ENCODE results near the gene DAB2.
"Not testable (repeated sequence)": the region's sequence is repeated elsewhere in the genome, so short reads cannot be mapped to it uniquely, and the experiment has no call there.

DAB2 gene

DNA sequence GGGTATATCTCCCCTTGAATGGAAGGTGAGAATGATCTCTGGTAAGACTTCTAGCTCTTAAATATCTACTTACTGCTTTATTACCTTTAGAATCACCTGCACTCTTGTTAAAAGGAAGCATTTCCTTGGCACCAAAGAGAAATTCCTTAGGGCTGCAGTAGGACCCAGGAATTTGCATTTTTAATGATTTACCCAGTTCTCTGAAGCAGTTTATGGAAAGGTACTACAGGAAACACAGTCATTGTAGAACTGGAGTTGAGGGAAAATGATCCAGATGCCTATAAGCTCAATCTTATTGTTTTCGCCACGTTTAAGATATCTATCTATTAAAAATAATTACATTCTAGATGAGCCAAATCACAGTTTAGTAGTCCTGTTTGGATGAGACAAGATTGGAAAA lies 51.0 kb downstream of the DAB2 start:
- no peak for DNase-seq

DNA sequence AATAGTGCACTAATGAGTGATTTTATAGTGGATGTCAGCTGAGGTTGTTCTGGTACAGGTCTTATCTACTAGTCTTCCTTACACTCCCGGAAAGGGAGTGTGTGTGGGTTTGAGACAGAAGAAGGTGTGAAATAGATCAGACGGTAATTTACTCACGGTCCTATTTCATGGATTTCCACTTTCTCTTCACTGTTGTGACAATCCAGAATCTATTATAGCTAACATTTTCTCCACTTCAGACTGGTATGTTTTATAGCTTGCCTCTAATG lies 53.5 kb downstream of the DAB2 start:
- no peak for DNase-seq

DNA sequence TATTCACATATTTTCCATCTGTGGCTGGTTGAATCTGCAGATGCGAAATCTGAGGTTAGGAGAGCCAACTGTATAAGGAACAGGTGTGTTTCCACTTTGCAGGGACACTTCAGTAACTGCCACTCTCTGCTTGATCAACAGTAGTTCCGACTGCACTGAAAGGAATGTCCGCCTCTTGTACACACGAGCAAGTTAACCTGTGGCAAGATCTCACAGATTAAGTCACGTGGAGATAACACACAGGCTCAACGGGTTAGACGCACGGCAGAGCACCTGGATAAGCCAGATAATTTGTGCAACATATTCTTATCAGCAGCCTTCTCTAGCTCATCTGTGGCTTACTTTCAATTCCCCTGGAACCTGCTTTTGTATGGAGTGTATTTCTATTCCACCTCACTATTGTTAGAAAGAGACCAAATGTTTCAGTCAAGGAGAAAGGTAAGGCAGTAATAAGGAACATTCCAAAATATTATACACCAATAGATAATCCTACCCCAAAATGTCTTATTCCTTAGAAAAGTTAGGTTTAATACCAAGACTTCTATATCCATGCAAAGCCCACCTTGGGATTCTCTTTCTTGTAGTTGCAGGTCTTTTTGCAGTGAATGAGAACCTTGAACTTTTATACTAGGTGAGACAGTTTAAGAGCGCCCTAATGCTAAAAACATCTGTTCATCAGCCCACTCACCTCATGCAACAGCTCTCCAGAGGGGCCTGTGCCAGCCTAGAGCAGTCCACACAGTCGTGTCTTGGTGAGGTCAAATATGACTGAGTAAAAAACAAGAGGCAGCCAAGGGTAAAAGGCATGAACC lies 54.0 kb downstream of the DAB2 start:
- no peak for DNase-seq

DNA sequence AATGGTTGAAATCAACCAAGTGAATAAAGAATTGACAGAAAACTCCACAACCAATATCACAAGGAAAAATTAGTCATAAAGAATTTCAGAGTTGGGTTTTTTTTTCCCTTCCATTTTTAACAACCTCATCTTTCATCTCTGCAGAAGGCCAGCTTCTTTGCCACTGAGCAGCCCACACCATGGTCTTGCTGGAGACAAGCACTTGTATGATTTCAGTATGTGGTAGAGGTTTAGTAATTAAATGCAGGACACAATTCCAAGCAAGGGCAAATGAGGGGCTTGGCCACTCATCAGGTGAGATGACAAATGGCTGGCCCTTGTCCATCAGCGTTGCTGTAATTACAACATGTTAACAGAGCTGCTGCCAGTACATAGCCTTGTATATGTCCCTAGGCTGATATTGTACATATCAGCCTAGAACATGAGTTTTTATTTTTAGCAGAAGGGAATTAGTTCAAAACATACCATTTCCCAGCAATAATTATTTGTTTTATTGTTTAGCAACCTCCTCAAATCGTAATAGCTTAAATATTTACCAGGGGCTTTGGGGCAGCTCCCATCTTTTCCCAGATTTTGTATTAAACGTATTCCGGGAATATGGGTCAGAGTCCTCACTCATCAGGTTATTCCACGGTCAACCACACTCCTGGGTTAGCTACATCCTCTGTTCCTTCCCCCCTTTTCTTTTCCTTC lies 55.5 kb downstream of the DAB2 start:
- DNase-seq = no peak

DNA sequence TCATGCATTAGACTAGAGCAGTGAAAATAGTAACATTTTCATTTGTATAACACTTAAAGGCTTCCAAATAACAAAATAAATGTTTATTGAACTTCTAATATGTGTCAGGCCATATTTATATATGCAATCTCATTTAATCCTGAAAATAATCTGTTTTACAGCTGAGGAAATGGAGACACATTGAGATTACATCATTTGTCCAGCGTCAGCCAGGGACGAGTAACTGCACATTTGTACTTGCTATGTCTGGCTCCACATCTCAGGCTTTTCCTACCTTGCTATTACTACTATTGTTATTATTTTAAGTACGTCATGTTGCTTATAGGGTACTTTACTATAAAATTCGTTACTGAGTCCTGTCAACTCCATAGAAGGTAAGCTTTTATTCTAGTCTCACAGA lies 56.7 kb downstream of the DAB2 start:
- no peak for DNase-seq

DNA sequence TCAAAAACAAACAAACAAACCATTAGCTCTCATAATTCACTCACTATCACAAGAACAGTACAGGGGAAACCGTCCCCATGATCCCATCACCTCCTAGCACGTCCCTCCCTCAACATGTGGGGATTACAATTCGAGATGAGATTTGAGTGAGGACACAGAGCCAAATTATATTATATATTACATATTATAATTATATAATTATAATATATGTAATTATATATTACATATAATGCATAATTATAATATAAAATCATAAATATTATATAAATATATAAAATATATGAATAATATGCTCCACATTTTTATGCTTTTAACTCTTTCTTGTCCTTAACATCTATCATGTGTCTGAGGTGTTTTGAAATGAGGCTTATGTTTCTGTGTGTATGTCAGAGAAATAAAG lies 57.1 kb downstream of the DAB2 start:
- DNase-seq = no peak

DNA sequence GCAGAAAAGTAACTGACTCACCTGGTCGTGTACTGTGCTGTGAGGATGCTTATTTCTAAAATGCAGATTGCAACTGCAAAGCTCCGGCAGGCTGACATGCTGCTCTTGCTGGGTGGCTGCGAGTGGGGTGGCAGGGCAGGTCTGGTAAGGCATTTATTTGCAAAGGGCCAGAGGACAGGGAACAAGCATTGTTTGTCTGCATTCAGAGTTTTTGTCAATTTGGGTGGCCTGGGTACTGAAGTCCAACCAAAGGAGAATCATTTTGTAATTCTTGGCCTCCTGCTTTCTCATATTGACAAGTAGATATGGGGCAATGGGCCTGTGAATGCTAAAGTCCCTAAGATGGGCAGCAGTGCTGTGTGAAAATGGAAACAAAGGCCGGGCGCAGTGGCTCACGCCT lies 60.4 kb downstream of the DAB2 start, which contains the start of gene C9:
TSS of gene C9 (minus strand) at position 129 of the 400 bp plus-strand sequence. CDS start at position 98, 31 bp downstream.
- DNase-seq = no peak

DNA sequence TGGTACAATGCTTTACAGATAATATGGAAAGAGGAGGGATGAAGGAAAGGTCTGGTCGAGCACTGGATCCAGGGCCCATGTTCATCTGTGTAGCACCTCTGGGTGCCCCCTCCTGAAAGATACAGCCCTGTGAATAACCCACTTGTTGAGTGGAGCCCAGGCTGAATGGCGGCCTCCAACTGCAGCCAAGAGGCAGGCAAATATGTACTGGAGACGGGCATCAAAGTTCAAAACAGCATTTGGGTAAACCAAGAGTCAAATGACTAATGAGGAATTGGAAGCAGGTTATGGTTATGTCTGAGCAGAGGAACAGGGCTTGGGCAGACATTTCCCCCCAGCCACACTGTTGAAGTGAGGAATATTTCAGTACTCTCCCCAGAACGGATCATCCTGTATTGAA lies 61.6 kb downstream of the DAB2 start:
- DNase-seq = no peak

DNA sequence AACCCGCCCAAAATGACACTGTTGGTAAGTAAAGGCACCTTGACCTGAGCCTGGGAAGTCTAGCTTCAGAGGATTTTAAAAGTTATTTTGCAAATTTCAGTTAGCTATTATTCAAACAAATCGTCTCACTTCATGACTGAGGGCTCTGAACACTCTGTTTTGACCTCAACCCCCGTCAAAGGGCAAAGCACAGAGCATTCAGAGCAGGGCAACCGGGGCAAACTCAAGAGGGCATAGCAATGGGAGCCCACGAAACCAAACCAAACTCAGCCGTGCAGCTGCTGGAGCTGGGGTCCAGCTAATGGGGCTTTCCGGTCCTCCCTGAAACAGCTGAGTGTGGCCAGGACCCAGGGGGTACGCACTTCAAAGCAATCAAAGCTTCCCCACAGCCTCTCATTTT lies 62.1 kb downstream of the DAB2 start:
- DNase-seq = no peak

DNA sequence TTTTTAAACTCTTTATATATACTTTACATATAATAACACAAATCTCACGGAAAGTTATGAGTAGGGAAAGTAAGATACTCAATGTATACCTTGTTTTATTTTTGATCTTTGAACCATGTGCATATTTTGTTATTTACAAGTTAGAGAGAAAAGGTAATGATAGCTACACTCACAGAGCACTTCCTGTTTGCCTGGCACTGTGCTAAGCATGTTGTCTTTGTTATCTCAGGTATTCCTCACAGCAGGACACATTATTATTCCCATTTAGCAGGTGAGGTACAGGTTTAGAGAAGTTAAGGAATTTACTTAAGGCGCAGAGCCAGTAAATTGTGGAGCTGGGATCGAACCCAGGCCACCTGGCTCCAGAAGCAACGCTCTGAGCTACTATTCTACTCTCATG lies 63.5 kb downstream of the DAB2 start:
- DNase-seq = no peak

DNA sequence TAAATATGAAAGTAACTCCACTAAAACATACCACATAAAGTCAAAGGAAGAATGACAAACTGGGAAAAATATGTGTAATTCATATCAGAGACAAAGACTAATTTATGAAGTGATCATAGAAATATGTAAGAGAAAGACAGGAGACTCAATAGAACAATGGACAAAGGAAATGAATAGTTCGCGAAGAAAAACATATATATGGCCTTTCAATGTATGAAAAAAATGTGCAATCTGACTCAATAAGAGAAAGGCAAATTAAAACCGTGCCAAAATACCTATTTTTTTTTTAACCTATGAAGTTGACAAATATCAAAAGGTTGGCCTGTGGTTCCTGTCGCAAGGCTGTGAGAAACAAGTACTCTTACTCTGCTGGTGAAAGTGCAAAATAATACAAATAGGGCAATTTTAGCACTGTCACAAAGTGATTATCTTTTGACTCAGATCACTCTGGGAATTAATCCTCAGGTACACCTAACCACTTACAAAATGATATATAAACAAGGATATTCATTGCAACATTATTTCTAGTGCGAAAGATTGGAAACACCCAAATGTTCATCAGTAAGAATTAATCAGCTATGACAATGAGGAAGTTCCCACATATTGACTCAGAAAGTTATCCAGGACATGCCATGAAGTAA lies 64.2 kb downstream of the DAB2 start:
- DNase-seq = no peak

DNA sequence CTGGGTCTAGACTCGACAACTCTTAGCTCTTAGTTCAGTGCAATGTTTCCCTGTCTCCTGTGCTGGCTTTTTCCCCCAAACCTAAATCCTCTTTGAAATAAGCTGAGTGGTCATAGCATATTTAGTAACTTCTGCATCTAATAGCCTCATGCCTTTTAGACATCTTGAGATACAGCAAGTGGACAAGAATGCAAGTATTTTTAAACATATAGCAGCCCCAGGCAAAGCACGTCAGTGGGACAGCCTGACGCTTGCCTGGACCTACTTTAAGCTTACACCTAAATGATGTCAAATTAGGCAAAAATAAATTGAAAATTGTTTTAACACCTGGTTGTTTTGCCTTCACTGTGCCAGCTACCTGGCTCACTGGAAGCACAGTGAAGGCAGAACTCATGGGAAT lies 68.5 kb downstream of the DAB2 start:
- no peak for DNase-seq

DNA sequence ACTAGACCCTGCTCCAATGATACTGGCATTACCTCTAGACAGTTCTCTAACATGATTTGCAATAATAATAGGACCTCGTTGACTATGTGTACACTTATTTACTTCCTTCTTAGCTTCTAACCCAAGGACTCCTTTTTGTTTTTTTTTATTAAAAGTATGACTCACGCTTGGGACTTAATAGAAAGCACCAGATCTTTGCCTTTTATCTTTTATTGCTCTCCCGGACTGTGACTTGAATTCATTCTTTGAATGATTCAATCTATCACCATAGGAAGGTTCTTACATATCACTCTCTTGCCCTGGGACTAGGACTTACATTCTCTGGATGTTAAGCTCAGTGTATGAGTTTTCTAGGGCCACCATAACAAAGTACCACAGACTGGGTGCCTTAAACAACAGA lies 69.5 kb downstream of the DAB2 start:
- no peak for DNase-seq

DNA sequence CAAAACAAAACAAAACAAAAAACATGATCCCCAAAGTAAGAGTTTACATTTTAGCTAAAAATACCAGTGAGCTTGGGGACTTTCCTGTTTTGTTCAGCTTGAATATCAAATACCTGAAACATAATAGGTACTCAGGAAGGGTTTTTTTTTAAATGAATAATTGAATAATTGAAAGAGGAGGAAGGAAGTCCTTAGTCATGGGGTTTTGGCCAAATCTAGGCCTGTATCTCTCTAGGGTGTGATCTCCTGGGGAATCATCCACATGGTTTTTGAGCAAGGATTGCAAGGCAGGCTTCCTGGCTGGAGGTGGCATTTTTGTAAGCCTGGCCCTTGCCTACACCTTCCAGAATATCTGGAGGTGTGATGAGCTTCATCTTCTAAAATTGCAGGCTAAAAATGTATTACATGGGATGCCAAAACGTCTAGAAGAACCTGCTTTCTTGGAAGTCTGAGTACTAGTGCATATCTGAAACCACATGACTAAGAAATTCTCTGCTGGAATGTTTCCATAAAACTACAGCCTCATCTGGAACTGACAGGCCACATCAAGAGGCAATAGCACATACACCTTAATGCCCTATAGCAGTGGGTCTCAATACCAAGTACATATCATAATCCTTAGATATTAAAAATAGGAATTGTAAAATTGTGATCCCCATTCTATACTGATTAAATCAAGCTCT lies 70.9 kb downstream of the DAB2 start:
- DNase-seq = no peak

DNA sequence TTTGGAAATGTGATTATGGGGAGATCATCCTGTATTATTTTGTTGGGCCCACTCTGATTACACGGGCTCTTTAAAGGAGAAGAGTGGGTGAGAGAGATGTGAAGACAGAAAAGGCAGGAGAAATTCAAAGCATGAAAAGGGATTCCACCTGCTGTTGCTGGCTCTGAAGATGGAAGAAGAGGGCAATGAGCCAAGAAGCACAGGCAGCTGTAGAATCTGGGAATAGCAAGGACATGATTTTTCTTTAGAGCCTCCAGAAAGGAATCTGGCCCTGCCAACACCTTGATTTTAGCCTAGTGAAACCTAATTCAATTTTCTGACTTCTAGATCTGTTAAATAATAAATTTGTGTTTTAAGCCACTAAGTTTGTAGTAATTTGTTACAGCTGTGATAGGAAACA lies 71.8 kb downstream of the DAB2 start:
- DNase-seq = no peak

DNA sequence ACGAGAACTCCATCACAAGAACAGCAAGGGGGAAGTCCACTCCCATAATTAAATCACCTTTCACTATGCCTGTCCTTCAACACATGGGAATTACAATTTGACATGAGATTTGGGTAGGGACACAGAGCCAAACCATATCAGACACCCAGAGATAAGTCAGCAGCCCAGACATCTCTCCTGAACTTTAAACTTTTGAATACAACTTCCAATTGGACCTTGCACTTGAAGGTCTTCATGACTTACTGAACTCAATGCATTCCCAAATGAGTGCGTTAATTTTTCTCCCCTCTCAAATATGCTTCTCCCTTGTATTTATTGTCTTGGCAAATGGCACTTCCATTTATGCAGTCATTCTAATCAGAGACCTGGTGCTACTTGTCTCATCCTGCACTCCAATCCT lies 72.6 kb downstream of the DAB2 start:
- DNase-seq = no peak

DNA sequence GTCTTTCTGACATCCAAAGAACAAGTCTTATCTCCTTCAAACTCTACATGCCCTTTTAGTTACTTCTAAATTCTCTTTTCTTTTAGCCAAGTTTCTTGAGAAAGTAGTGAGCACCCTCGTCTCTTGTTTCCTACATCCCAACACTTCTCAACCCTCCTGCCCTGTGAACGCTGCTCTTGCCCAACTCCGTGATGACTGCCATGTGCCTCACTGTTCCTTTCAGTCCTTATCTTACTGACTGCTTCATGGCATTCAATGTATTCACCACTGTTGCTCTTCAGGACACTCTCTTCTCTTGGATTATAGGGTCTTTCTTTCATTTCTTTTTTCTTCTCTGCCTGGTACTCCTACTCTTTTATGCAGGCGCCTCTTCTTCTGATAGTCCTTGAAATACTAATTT lies 75.3 kb downstream of the DAB2 start:
- no peak for DNase-seq

DNA sequence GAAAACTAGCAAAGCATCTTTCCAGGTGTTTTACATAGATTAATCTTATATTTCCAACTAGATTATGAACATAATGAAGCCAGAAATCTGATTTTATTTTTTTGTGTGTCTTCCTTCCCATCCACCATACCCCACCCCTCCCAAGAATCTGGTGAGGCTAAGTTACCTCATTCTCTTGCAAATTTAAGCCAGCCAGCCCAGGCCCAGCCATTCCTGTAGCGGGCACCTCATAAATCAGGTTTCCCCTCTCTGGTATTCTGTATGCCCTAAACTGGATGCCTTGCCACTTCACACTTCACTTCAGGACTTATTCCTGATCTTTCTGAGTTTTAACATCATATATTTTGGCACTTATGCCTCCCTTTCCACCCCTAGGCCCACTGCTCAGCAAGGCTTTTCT lies 82.3 kb downstream of the DAB2 start:
- DNase-seq = no peak

DNA sequence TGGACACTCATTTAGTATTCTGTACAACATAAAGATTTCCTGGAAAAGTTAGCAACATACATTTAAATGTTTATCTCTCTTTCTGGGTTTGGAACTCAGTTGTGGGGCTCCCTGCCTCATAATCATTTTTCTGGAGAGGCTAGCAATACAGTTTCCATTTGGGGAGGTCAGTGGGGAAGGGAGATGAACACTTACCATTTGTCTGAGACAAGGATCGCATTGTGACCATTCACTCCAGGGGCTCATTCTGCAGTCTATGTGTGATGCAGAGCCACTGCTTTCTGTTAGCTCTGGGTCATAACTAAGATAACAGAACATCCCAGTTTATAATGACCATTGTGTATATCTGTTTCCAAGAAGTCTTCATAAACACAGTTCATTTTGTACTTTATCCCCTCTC lies 82.9 kb downstream of the DAB2 start:
- DNase-seq = no peak

DNA sequence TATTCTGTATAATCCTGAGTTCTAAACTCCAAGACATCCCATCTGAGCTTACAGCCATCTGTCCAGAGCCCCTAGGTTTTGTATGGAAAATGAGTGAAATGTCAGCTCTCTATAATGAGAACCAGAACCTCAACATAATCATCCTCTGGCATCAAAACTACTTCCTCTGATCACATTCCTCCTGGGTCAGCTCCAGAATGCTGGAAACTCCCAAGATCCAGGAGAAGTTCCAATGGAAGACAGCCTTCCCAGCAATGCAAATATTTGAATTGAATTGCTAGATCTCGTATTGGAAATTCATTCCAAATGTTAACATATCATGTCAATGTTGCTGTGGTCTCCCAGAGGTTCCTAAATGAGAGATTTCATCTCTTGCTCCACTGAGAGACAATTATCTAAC lies 84.3 kb downstream of the DAB2 start:
- DNase-seq = no peak

DNA sequence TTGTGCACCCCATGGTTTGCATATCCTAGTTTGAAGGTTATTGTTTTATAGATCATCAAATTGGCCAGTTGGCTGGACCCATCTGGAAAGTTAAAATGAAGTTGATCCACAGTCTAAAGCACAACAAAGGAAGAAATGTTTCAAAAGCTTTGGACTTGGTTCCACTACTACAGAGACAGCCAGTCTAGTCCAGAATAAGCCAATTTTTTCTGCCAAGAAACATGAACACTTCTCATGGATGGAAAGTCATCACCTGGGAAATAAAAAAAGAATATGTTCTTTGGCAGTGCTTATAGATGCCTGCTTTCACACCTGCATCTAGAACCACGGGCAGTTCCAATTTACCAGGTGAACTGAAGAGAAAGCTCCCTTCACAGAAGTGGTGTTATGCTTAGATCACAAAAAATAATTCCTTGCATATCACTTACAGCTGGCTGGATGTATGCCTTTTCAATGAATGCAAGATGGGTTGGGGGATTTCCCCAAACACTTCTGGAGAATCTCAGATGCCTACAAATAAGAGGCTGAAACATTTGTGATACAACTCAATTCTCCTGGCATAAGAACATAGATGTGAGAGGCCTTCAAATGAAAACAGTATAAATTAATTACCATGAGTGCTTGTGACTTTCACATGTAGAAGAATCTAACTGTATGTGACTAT lies 87.4 kb downstream of the DAB2 start:
- DNase-seq = no peak

DNA sequence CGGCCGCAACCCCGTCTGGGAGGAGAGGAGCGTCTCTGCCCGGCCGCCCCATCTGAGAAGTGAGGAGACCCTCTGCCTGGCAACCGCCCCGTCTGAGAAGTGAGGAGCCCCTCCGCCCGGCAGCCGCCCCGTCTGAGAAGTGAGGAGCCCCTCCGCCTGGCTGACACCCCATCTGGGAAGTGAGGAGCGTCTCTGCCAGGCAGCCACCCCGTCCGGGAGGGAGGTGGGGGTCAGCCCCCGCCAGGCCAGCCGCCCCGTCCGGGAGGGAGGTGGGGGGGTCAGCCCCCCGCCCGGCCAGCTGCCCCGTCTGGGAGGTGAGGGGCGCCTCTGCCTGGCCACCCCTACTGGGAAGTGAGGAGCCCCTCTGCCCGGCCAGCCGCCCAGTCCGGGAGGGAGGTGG lies 90.5 kb downstream of the DAB2 start:
- DNase-seq = not testable (repeated sequence)

DNA sequence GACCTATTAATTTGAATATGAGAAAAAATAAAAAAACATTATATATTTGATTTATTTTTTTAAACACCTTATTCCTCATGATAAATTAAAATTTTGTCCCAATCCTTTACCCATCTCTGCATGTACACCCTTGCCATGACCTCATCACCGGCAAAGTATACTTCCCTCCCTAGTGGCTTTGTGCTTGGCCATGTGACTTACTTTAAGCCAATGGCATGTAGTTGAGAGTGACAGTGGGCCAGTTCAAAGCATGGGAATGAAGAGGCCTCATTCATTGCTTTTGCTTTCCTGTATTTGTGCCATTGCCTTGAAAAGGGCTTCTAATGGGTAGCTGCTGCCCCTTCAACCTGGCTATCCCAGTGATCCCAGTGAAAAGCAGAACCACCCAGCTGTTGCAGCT lies 91.7 kb downstream of the DAB2 start:
- DNase-seq = no peak
